Measurements from ENCODE around the gene SIK3. TPM values are rescaled to one million over a fixed set of nuclear protein-coding genes. Genes with fewer than 3 reads are reported as not detected.
A peak's percentile ranks its signal among the peaks of the same experiment; 100 is the strongest.

SIK3 gene
- total RNA-seq, 1 experiment from 2014 or later, result 31.4 TPM

- DNase-seq, result no peak
- H2BK120ac ChIP-seq (ENCODE audit: low read depth, low read length, poor library complexity, severe bottlenecking), result no peak overlapping the region
- H3K79me2 ChIP-seq (ENCODE audit: insufficient read depth, low read length), result no peaks in the 10 kb centered on the region
- no peak overlapping the region for H4K8ac ChIP-seq (replicated peaks; ENCODE audit: insufficient read length, low read depth, low read length)
- no peak overlapping the region for H4K5ac ChIP-seq (ENCODE audit: insufficient read length, low read depth, low read length)
- no peak overlapping the region for H2BK20ac ChIP-seq (ENCODE audit: low read depth, low read length, poor library complexity, severe bottlenecking)
- no peak overlapping the region for H3T11ph ChIP-seq (ENCODE audit: low read length)
- H3K27ac Mint-ChIP-seq, result peak overlapping the region in 1 of 3 experiments; percentile 83; a peak in 1 of 7 replicates
- H3K9me3 Mint-ChIP-seq, result no peaks in the 10 kb centered on the region
- H3K14ac ChIP-seq (ENCODE audit: insufficient read depth, low read length), result no peak overlapping the region
- H3K79me1 ChIP-seq (ENCODE audit: insufficient read depth, low read depth, low read length, poor library complexity, severe bottlenecking), result no peaks in the 10 kb centered on the region
- no peaks in the 10 kb centered on the region for H3K27me3 Mint-ChIP-seq (ENCODE audit: low read depth)
- no peak overlapping the region for H2AK5ac ChIP-seq (ENCODE audit: insufficient read length, low read length)
- no peak overlapping the region for H3K4me3 Mint-ChIP-seq
- no peak overlapping the region for H2BK5ac ChIP-seq (ENCODE audit: insufficient read length, low read length)
- H3K27ac ChIP-seq (ENCODE audit: insufficient read length, low read depth, low read length), result no peak overlapping the region
- no peak overlapping the region for H3K18ac ChIP-seq (ENCODE audit: insufficient read length, low read depth, low read length)
- H3K4ac ChIP-seq (ENCODE audit: low read depth, low read length), result no peak overlapping the region
- H2BK12ac ChIP-seq (ENCODE audit: insufficient read length, low read depth, low read length), result no peak overlapping the region
- no peaks in the 10 kb centered on the region for H3K23me2 ChIP-seq (ENCODE audit: insufficient read length, low read depth, low read length, poor library complexity, severe bottlenecking)
- H3K23ac ChIP-seq (ENCODE audit: insufficient read length, low read depth, low read length), result no peak overlapping the region
- no peak overlapping the region for H3K4me2 ChIP-seq (ENCODE audit: insufficient read depth, insufficient read length, low read length)
- no peaks in the 10 kb centered on the region for H3K27me3 ChIP-seq (ENCODE audit: insufficient read depth, low read length)
- H3K4me1 ChIP-seq (ENCODE audit: insufficient read depth, low read length), result peaks cover 5% of the 10 kb centered on the region; the same call in 1 of the 2 replicates
- H3K4me1 Mint-ChIP-seq, result peaks cover 33 to 36% of the 10 kb centered on the region in 2 experiments
- no peaks in the 10 kb centered on the region for H3K9me3 ChIP-seq (ENCODE audit: control insufficient read depth, low read depth, low read length)
- no peak overlapping the region for H2AFZ ChIP-seq (ENCODE audit: low read length)
- no CpG with 5 or more reads among the region's 6 CpGs for WGBS (ENCODE audit: extremely low coverage, insufficient read length, low lambda C conversion rate)
- H3K56ac ChIP-seq (ENCODE audit: insufficient read length, low read depth, low read length), result no peak overlapping the region
- no peak overlapping the region for H3K9ac ChIP-seq (ENCODE audit: extremely low read depth, insufficient read length, low read length)
- H2BK15ac ChIP-seq (ENCODE audit: low read depth, low read length), result no peak overlapping the region
- H4K20me1 ChIP-seq (ENCODE audit: control insufficient read depth, insufficient read depth, insufficient read length), result no peaks in the 10 kb centered on the region
- H3K36me3 Mint-ChIP-seq (ENCODE audit: insufficient read depth in 1 of 3, low read depth in 3 of 3), result peaks cover 2 to 23% (median 12%) of the 10 kb centered on the region in 3 experiments; a peak in 6 of 7 replicates
- TF ChIP-seq, protein P1, sequence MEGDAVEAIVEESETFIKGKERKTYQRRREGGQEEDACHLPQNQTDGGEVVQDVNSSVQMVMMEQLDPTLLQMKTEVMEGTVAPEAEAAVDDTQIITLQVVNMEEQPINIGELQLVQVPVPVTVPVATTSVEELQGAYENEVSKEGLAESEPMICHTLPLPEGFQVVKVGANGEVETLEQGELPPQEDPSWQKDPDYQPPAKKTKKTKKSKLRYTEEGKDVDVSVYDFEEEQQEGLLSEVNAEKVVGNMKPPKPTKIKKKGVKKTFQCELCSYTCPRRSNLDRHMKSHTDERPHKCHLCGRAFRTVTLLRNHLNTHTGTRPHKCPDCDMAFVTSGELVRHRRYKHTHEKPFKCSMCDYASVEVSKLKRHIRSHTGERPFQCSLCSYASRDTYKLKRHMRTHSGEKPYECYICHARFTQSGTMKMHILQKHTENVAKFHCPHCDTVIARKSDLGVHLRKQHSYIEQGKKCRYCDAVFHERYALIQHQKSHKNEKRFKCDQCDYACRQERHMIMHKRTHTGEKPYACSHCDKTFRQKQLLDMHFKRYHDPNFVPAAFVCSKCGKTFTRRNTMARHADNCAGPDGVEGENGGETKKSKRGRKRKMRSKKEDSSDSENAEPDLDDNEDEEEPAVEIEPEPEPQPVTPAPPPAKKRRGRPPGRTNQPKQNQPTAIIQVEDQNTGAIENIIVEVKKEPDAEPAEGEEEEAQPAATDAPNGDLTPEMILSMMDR (conservative IDR thresholded peaks at IDR 0.05), result no peak
- no peak overlapping the region for H4K91ac ChIP-seq (ENCODE audit: insufficient read length, low read depth, low read length)
These were observed 168.7 kb downstream of the SIK3 start for GRCh38 chr11:116929414-116930090.
